Gastrocnemius medialis (tissue), 4 donors: ENCODE results near the gene PRSS1. TPM values are rescaled to one million over a fixed set of nuclear protein-coding genes. Genes with fewer than 3 reads are reported as not detected.

Source experiments
- ATAC-seq, 2 donors: fragments of 150-250 bp; one replicate each; pipeline ENCODE4 v1.9.1; 2016
- DNase-seq, 2 donors: peaks; one replicate each; pipeline ENCODE4 v3.0.0-alpha.2; 2019
- H3K27ac ChIP-seq, 4 donors: fragments of 200-600 bp; sonication (generic); 1 replicate in 1 of 4; 2 replicates in 3 of 4; pipeline ENCODE4 v1.5.1; 2016 to 2018; ENCODE audit warnings: mild to moderate bottlenecking in 2 of 4, moderate library complexity in 1 of 4
- H3K27me3 ChIP-seq, 3 donors: fragments of 200-600 bp; sonication (generic) in 2 of 3; 1 replicate in 1 of 3; 2 replicates in 2 of 3; pipeline versions ENCODE4 v1.5.1 to v1.6.0; 2016 to 2019; ENCODE audit warnings: mild to moderate bottlenecking in 1 of 3, moderate library complexity in 1 of 3
- H3K36me3 ChIP-seq, 2 donors: fragments of 200-600 bp; sonication (generic) in 1 of 2; one replicate each; pipeline ENCODE4 v1.5.1; 2017 to 2018
- H3K4me1 ChIP-seq, 2 donors: fragments of 200-600 bp; sonication (generic) in 1 of 2; one replicate each; pipeline ENCODE4 v1.5.1; 2016 to 2017; ENCODE audit warnings: mild to moderate bottlenecking in 2 of 2
- H3K4me3 ChIP-seq, 4 donors: fragments of 200-600 bp; sonication (generic) in 3 of 4; 1 replicate in 1 of 4; 2 replicates in 3 of 4; pipeline ENCODE4 v1.5.1; 2016 to 2019; ENCODE audit warnings: mild to moderate bottlenecking in 2 of 4
- H3K9me3 ChIP-seq, 3 donors: fragments of 200-600 bp; sonication (generic) in 2 of 3; 1 replicate in 1 of 3; 2 replicates in 2 of 3; pipeline ENCODE4 v1.5.1; 2016 to 2019
- POLR2A ChIP-seq, 2 donors: fragments of 450-650 bp; IDR thresholded peaks; one replicate each; pipeline ENCODE4 v1.6.1; 2017; ENCODE audit warnings: antibody characterized with exemption in 2 of 2, mild to moderate bottlenecking in 2 of 2, moderate library complexity in 2 of 2
- in situ Hi-C, 4 donors: fragments of 200-750 bp; cut with MboI; loops; one replicate each; pipeline versions ENCODE4 v1.15.0 to v1.8.0; 2017; ENCODE audit warnings: low sequenced_read_pairs in 4 of 4
- intact Hi-C: fragments of 100-400 bp; cut with DNase I; formaldehyde crosslinking; loops from one replicate; pipeline ENCODE4 v1.15.1; 2023; ENCODE audit warnings: low total_unique reads
- total RNA-seq, 4 donors: library from RNA; depleted of rRNA; stranded (reverse); fragments of >200 nt; gene quantifications; one replicate each; pipeline versions ENCODE4 v1.1.0 to v1.2.3, GENCODE V29; 2016
- TF ChIP-seq, protein P1 (sequence below), 5 experiments: fragments of 450-650 bp in 3 of 5; fragments of 200-600 bp in 2 of 5; sonication (generic) in 2 of 5; IDR thresholded peaks in 4 of 5; conservative IDR thresholded peaks in 1 of 5; 1 replicate in 4 of 5; 2 replicates in 1 of 5; pipeline ENCODE4 v1.5.1; 2016 to 2019; ENCODE audit warnings: antibody characterized with exemption in 5 of 5, mild to moderate bottlenecking in 3 of 5, moderate library complexity in 3 of 5

PRSS1 gene
- total RNA-seq, 4 donors from 2014 or later, result not detected

DNA sequence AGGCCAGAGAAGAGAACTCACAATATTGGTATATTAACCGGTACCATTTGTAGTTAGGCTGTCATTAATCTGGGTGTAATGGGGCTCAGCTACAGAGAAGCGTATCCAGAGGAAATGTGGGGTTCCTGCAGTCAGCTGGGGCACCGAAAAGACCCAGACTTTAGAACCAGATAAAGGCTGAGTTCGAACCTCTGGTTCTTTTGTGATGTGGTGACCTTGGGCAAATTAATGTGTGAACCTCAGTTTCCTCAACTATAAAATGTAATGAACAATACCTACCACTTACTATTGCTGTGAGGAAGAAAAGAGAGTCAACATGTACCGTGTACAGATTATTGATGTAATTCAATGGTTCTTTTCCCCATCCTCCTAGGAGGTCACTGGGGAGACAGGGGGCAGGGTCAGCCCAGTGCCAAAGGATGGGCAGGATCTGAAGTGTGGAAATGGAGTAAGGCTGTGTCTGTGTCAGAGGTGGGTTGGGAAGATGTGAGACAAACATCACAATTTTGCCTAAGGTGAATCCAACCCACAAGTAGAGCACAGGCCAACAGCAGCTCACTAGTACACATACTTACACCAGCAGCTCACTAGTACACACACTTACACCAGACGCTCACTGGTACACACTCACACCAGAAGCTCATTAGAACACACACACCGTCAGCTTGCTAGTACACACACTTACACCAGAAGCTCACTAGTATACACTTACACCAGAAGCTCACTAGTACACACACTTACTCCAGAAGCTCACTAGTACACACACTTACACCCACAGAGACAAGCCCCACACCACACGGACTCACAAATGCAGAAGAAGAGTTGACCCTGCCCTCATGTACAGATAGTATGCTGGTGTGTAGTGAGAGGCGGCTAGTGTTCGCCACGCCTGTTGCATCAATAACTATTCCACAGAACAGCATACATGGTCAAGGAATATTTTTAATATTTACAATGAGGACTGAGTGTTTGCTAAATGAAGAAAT, 49.5 kb downstream of the PRSS1 start:
- Histone ChIP-seq H3K27ac (no peak overlapping the region), H3K27me3 (peaks cover 29 to 38% (median 34%) of the 10 kb centered on the region in 3 donors), H3K36me3 (no peaks in the 10 kb centered on the region), H3K4me3 (no peak overlapping the region), H3K4me1 (peaks cover 8 to 14% of the 10 kb centered on the region in 2 donors), H3K9me3 (no peaks in the 10 kb centered on the region)
- ATAC-seq (no peak), DNase-seq (no peak)
- in situ Hi-C loops (loop anchor here in 1 of 4 donors (25.0 kb wide), 1 partner anchor 161 kb away; no protein-coding TSS in a partner anchor), intact Hi-C loops (no loop called here)
- TF ChIP-seq, protein P1, sequence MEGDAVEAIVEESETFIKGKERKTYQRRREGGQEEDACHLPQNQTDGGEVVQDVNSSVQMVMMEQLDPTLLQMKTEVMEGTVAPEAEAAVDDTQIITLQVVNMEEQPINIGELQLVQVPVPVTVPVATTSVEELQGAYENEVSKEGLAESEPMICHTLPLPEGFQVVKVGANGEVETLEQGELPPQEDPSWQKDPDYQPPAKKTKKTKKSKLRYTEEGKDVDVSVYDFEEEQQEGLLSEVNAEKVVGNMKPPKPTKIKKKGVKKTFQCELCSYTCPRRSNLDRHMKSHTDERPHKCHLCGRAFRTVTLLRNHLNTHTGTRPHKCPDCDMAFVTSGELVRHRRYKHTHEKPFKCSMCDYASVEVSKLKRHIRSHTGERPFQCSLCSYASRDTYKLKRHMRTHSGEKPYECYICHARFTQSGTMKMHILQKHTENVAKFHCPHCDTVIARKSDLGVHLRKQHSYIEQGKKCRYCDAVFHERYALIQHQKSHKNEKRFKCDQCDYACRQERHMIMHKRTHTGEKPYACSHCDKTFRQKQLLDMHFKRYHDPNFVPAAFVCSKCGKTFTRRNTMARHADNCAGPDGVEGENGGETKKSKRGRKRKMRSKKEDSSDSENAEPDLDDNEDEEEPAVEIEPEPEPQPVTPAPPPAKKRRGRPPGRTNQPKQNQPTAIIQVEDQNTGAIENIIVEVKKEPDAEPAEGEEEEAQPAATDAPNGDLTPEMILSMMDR (IDR thresholded peaks at IDR 0.05 in 4 of 5, conservative IDR thresholded peaks at IDR 0.05 in 1 of 5), result no peak
- TF ChIP-seq POLR2A (IDR thresholded peaks at IDR 0.05), result no peak

DNA sequence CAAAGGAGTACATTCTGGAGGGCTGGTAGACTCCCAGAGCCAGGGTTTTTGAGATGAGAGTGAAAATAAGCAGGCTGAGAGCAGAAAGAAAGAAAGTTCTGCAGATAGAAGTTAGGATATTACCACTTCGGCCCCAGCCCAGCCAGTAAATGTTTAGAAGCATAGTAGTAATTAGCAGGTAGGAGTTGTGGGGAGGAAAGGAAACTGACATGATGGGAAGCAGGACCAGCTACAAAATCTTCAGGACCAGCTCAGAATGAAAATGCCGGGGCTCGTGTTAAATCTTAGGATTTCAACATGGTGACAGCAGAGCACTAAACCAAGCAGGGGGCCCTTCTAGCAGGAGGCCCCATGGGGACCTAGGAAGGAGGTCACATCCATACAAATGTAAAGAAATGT, 50.2 kb downstream of the PRSS1 start:
- no peak overlapping the region for H3K27ac ChIP-seq
- H3K4me1 ChIP-seq, result peaks cover 8 to 14% of the 10 kb centered on the region in 2 donors
- intact Hi-C loops, result no loop called here
- no peaks in the 10 kb centered on the region for H3K9me3 ChIP-seq
- no peaks in the 10 kb centered on the region for H3K36me3 ChIP-seq
- H3K4me3 ChIP-seq, result no peak overlapping the region
- ATAC-seq (no peak), DNase-seq (no peak)
- in situ Hi-C loops, result loop anchor here in 1 of 4 donors (25.0 kb wide), 1 partner anchor 162 kb away; no protein-coding TSS in a partner anchor
- peaks cover 29 to 38% (median 34%) of the 10 kb centered on the region in 3 donors for H3K27me3 ChIP-seq
- TF ChIP-seq, protein P1 (IDR thresholded peaks at IDR 0.05 in 4 of 5, conservative IDR thresholded peaks at IDR 0.05 in 1 of 5), result no peak
- TF ChIP-seq POLR2A (IDR thresholded peaks at IDR 0.05), result no peak

DNA sequence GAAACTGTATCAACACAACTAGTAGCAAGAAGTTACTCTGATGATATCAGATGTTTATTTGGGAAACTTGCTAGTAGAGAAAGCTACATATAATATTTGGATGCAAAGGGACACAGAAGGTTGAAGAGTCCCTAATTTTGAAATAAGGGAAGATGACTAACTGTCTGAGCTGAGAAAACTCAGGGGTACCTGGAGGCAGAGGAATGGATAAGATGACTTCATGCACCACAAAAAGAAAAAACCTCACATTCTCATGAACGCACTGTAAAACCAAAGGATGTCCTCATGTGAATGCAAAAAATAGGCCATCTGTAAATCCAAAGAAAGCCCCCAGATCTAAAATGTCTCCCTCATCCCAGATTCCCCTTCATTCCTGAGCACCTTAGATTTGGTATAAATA, 50.8 kb downstream of the PRSS1 start:
- Histone ChIP-seq H3K36me3 (no peaks in the 10 kb centered on the region), H3K27me3 (peaks cover 29 to 38% (median 34%) of the 10 kb centered on the region in 3 donors), H3K27ac (no peak overlapping the region), H3K4me1 (peaks cover 8 to 14% of the 10 kb centered on the region in 2 donors), H3K4me3 (no peak overlapping the region), H3K9me3 (no peaks in the 10 kb centered on the region)
- TF ChIP-seq, protein P1 (IDR thresholded peaks at IDR 0.05 in 4 of 5, conservative IDR thresholded peaks at IDR 0.05 in 1 of 5), result no peak
- TF ChIP-seq POLR2A (IDR thresholded peaks at IDR 0.05), result no peak
- ATAC-seq, result no peak
- DNase-seq, result no peak
- in situ Hi-C loops (no loop called here), intact Hi-C loops (no loop called here)

DNA sequence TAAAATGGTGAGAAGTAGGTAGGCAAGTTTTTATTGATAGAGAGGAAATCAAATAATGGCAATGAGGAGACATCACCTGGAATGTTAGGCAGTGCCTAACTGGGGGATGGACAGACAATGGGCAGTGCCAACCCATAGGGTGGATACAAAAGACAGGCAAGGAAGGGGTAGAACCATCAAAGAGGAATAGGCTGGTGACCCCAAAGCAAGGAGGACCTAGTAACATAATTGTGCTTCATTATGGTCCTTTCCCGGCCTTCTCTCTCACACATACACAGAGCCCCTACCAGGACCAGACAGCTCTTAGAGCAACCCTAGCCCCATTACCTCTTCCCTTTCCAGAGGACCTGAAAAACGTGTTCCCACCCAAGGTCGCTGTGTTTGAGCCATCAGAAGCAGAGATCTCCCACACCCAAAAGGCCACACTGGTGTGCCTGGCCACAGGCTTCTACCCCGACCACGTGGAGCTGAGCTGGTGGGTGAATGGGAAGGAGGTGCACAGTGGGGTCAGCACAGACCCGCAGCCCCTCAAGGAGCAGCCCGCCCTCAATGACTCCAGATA, 51.5 kb downstream of the PRSS1 start:
- TF ChIP-seq, protein P1 (IDR thresholded peaks at IDR 0.05 in 4 of 5, conservative IDR thresholded peaks at IDR 0.05 in 1 of 5), result no peak
- no peak for TF ChIP-seq POLR2A (IDR thresholded peaks at IDR 0.05)
- peaks cover 29 to 33% (median 33%) of the 10 kb centered on the region in 3 donors for H3K27me3 ChIP-seq
- in situ Hi-C loops (no loop called here), intact Hi-C loops (no loop called here)
- DNase-seq (no peak), ATAC-seq (no peak)
- H3K27ac ChIP-seq, result no peak overlapping the region
- H3K4me1 ChIP-seq, result peaks cover 8 to 14% of the 10 kb centered on the region in 2 donors
- no peaks in the 10 kb centered on the region for H3K9me3 ChIP-seq
- H3K4me3 ChIP-seq, result no peak overlapping the region
- no peaks in the 10 kb centered on the region for H3K36me3 ChIP-seq
